Hepatocyte (in vitro differentiated cells): ENCODE measurements around the gene CD177. TPM values are rescaled to one million over a fixed set of nuclear protein-coding genes. Genes with fewer than 3 reads are reported as not detected.
"Not testable (repeated sequence)": the region's sequence is repeated elsewhere in the genome, so short reads cannot be mapped to it uniquely, and the experiment has no call there.

Experiments
- DNase-seq: peaks from one replicate; pipeline ENCODE4 v3.0.0-alpha.2; 2016; ENCODE audit warnings: low spot score
- H2AFZ ChIP-seq: fragments of 200-600 bp; sonication (generic); 2 replicates; pipeline ENCODE4 v1.6.0; 2016; ENCODE audit warnings: antibody characterized with exemption, mild to moderate bottlenecking
- H3K27ac ChIP-seq: fragments of 200-600 bp; sonication (generic); 2 replicates; pipeline ENCODE4 v1.5.1; 2016; ENCODE audit warnings: mild to moderate bottlenecking
- H3K27me3 ChIP-seq: fragments of 200-600 bp; sonication (generic); 2 replicates; pipeline ENCODE4 v1.6.1; 2016
- H3K36me3 ChIP-seq: fragments of 200-600 bp; sonication (generic); replicated peaks from 2 replicates; pipeline ENCODE4 v1.5.1; 2016; ENCODE audit warnings: low read depth; ENCODE audit not compliant: insufficient read depth
- H3K4me1 ChIP-seq: fragments of 200-600 bp; sonication (generic); 2 replicates; pipeline ENCODE4 v1.5.1; 2016; ENCODE audit warnings: mild to moderate bottlenecking, moderate library complexity; ENCODE audit not compliant: insufficient read depth
- H3K4me2 ChIP-seq: fragments of 200-600 bp; sonication (generic); 2 replicates; pipeline ENCODE4 v1.6.0; 2016
- H3K4me3 ChIP-seq: fragments of 200-600 bp; sonication (generic); 2 replicates; pipeline ENCODE4 v1.5.1; 2016; ENCODE audit warnings: mild to moderate bottlenecking
- H3K79me2 ChIP-seq: fragments of 200-600 bp; sonication (generic); 2 replicates; pipeline ENCODE4 v1.6.0; 2017; ENCODE audit warnings: mild to moderate bottlenecking
- H3K9me2 ChIP-seq: fragments of 200-600 bp; sonication (generic); replicated peaks from 2 replicates; pipeline ENCODE4 v1.6.0; 2017; ENCODE audit warnings: mild to moderate bottlenecking; ENCODE audit not compliant: insufficient read depth
- H3K9me3 ChIP-seq: fragments of 200-600 bp; sonication (generic); 2 replicates; pipeline ENCODE4 v1.5.1; 2016; ENCODE audit warnings: low read depth, mild to moderate bottlenecking
- H4K20me1 ChIP-seq: fragments of 200-600 bp; sonication (generic); 2 replicates; pipeline ENCODE4 v1.6.0; 2016; ENCODE audit warnings: mild to moderate bottlenecking; ENCODE audit not compliant: insufficient read depth, poor library complexity, severe bottlenecking
- CTCF ChIP-seq: fragments of 200-600 bp; sonication (generic); IDR thresholded peaks from 2 replicates; pipeline ENCODE4 v1.5.1; 2016; ENCODE audit warnings: antibody characterized with exemption, mild to moderate bottlenecking; ENCODE audit not compliant: poor library complexity
- EZH2 ChIP-seq: fragments of 200-600 bp; sonication (generic); IDR thresholded peaks from 2 replicates; pipeline ENCODE4 v1.6.1; 2016; ENCODE audit warnings: antibody characterized with exemption, mild to moderate bottlenecking, borderline replicate concordance
- EZH2phosphoT487 ChIP-seq: fragments of 200-600 bp; sonication (generic); IDR thresholded peaks from one replicate; pipeline ENCODE4 v1.6.1; 2018; ENCODE audit warnings: antibody characterized with exemption, mild to moderate bottlenecking, low read depth, moderate library complexity; ENCODE audit not compliant: unreplicated experiment, severe bottlenecking
- WGBS: methylation state at CpG from one replicate; pipeline ENCODE4 v1.1.6; 2016; ENCODE audit warnings: low lambda C conversion rate; ENCODE audit errors: missing lambda C conversion rate; 5-methylcytosine and 5-hydroxymethylcytosine counted together
- polyA plus RNA-seq: library from polyadenylated mRNA; unstranded; fragments of >200 nt; fragmentation: Nextera tagmentation; extraction: Ambion mirVana; gene quantifications from 2 replicates; pipeline ENCODE4 v1.2.1, GENCODE V29; 2016
- total RNA-seq: library from RNA; depleted of rRNA; stranded (reverse); fragments of >200 nt; gene quantifications from 2 replicates; pipeline ENCODE4 v1.2.3, GENCODE V29; 2014

Gene CD177
- total and polyA plus RNA-seq, 2 experiments from 2014 or later: 0.30 TPM; not detected in 1

- H4K20me1 ChIP-seq, H3K79me2 ChIP-seq, H3K4me3 ChIP-seq, H3K36me3 ChIP-seq, H3K9me2 ChIP-seq, H2AFZ ChIP-seq, DNase-seq, H3K27ac ChIP-seq, H3K4me2 ChIP-seq, H3K9me3 ChIP-seq, H3K27me3 ChIP-seq, H3K4me1 ChIP-seq: not testable (repeated sequence)
- 75% methylated on average over 2 of the region's 3 CpGs for WGBS
These were observed 12.4 kb upstream of the CD177 start for GRCh38 chr19:43341098-43341497.

GRCh38 chr19:43342104-43342503 lies 11.4 kb upstream of the CD177 start:
- not testable (repeated sequence) for H3K9me2 ChIP-seq, H3K9me3 ChIP-seq, H4K20me1 ChIP-seq, H3K27ac ChIP-seq, H3K79me2 ChIP-seq, H3K4me1 ChIP-seq, DNase-seq, H3K27me3 ChIP-seq, H3K36me3 ChIP-seq, H3K4me2 ChIP-seq, H2AFZ ChIP-seq, H3K4me3 ChIP-seq
- 70% methylated on average over 8 of the region's 8 CpGs for WGBS

GRCh38 chr19:43344347-43344925 lies 9.1 kb upstream of the CD177 start:
- not testable (repeated sequence) for H3K79me2 ChIP-seq, DNase-seq, H3K36me3 ChIP-seq, H3K9me2 ChIP-seq, H3K27me3 ChIP-seq, H3K4me2 ChIP-seq, H3K4me1 ChIP-seq, H3K27ac ChIP-seq, H4K20me1 ChIP-seq, H3K4me3 ChIP-seq, H3K9me3 ChIP-seq, H2AFZ ChIP-seq
- 74% methylated on average over 16 of the region's 16 CpGs for WGBS

GRCh38 chr19:43349813-43350212 lies 3.7 kb upstream of the CD177 start:
- H3K79me2 ChIP-seq, H4K20me1 ChIP-seq, H3K36me3 ChIP-seq, H3K4me2 ChIP-seq, H3K4me1 ChIP-seq, H3K9me3 ChIP-seq, H3K27ac ChIP-seq, DNase-seq, H3K4me3 ChIP-seq, H3K9me2 ChIP-seq, H2AFZ ChIP-seq: not testable (repeated sequence)
- WGBS: 84% methylated on average over 8 of the region's 8 CpGs
- peaks cover 18% of the 10 kb centered on the region for H3K27me3 ChIP-seq

- peaks cover 18% of the 10 kb centered on the region for H3K27me3 ChIP-seq
- H3K4me3 ChIP-seq: no peak overlapping the region
- H4K20me1 ChIP-seq: no peaks in the 10 kb centered on the region
- no peaks in the 10 kb centered on the region for H3K9me3 ChIP-seq
- H3K27ac ChIP-seq: no peak overlapping the region
- no peak for DNase-seq
- no peaks in the 10 kb centered on the region for H3K4me1 ChIP-seq
- H3K79me2 ChIP-seq: no peaks in the 10 kb centered on the region
- no peak for TF ChIP-seq CTCF
- no peak for TF ChIP-seq EZH2phosphoT487
- no peak for TF ChIP-seq EZH2
- no peak overlapping the region for H2AFZ ChIP-seq
- no peaks in the 10 kb centered on the region for H3K36me3 ChIP-seq
- WGBS: 84% methylated on average over 7 of the region's 7 CpGs
- no peak overlapping the region for H3K4me2 ChIP-seq
- no peaks in the 10 kb centered on the region for H3K9me2 ChIP-seq
These were observed 1.3 kb upstream of the CD177 start for GRCh38 chr19:43351998-43352746.
